Hepatocyte (in vitro differentiated cells): Measurements from ENCODE around the gene EFNB2.

Experiments
- CTCF ChIP-seq: fragments of 200-600 bp; sonication (generic); IDR thresholded peaks from 2 replicates; pipeline ENCODE4 v1.5.1; 2016; ENCODE audit warnings: antibody characterized with exemption, mild to moderate bottlenecking; ENCODE audit not compliant: poor library complexity
- EZH2 ChIP-seq: fragments of 200-600 bp; sonication (generic); IDR thresholded peaks from 2 replicates; pipeline ENCODE4 v1.6.1; 2016; ENCODE audit warnings: antibody characterized with exemption, mild to moderate bottlenecking, borderline replicate concordance

- TF ChIP-seq CTCF (no peak), EZH2 (no peak)
Measured at GRCh38 chr13:106488686-106489085, 46.8 kb downstream of the EFNB2 start.
